Neural progenitor cell (in vitro differentiated cells): ENCODE results near the gene DEFB118. TPM values are rescaled to one million over a fixed set of nuclear protein-coding genes. Genes with fewer than 3 reads are reported as not detected.

Source experiments
- DNase-seq: peaks from one replicate; pipeline ENCODE4 v3.0.0-alpha.2; 2016; ENCODE audit warnings: low spot score
- H2AFZ ChIP-seq: fragments of 200-600 bp; sonication (generic); replicated peaks from 2 replicates; pipeline ENCODE4 v1.6.1; 2016; ENCODE audit warnings: antibody characterized with exemption
- H3F3A ChIP-seq: fragments of 200-600 bp; sonication (generic); 2 replicates; pipeline ENCODE4 v1.6.1; 2016; ENCODE audit warnings: antibody characterized with exemption, low read depth
- H3K27ac ChIP-seq: fragments of 200-600 bp; sonication (generic); 2 replicates; pipeline ENCODE4 v1.5.1; 2016; ENCODE audit warnings: mild to moderate bottlenecking
- H3K27me3 ChIP-seq: fragments of 200-600 bp; sonication (generic); 2 replicates; pipeline ENCODE4 v1.6.1; 2016; ENCODE audit warnings: mild to moderate bottlenecking, moderate library complexity
- H3K36me3 ChIP-seq: fragments of 200-600 bp; sonication (generic); 2 replicates; pipeline ENCODE4 v1.5.1; 2016
- H3K4me1 ChIP-seq: fragments of 200-600 bp; sonication (generic); 2 replicates; pipeline ENCODE4 v1.6.1; 2016; ENCODE audit warnings: mixed run types
- H3K4me2 ChIP-seq: fragments of 200-600 bp; sonication (generic); 2 replicates; pipeline ENCODE4 v1.6.1; 2016
- H3K4me3 ChIP-seq: fragments of 200-600 bp; sonication (generic); 2 replicates; pipeline ENCODE4 v1.5.1; 2016
- H3K79me2 ChIP-seq: fragments of 200-600 bp; sonication (generic); 2 replicates; pipeline ENCODE4 v1.6.1; 2016; ENCODE audit warnings: low read depth
- H3K9ac ChIP-seq: fragments of 200-600 bp; sonication (generic); 2 replicates; pipeline ENCODE4 v1.6.1; 2016
- H3K9me3 ChIP-seq: fragments of 200-600 bp; sonication (generic); 2 replicates; pipeline ENCODE4 v1.5.1; 2016; ENCODE audit warnings: low read depth
- H4K20me1 ChIP-seq: fragments of 200-600 bp; sonication (generic); 2 replicates; pipeline ENCODE4 v1.6.1; 2016; ENCODE audit warnings: low read depth
- H3K27ac Mint-ChIP-seq: 3 replicates; pipeline ENCODE4 v1.8.0; 2021; ENCODE audit warnings: mixed read lengths
- H3K27me3 Mint-ChIP-seq: 2 replicates; pipeline ENCODE4 v1.8.0; 2022; ENCODE audit warnings: low read depth, mild to moderate bottlenecking, inconsistent platforms, moderate library complexity, mixed read lengths; ENCODE audit not compliant: insufficient read depth
- H3K36me3 Mint-ChIP-seq: 3 replicates; pipeline ENCODE4 v1.8.0; 2021; ENCODE audit warnings: mixed read lengths
- H3K4me1 Mint-ChIP-seq: 3 replicates; pipeline ENCODE4 v1.8.0; 2021; ENCODE audit warnings: mixed read lengths
- H3K4me3 Mint-ChIP-seq: 3 replicates; pipeline ENCODE4 v1.8.0; 2021; ENCODE audit warnings: mild to moderate bottlenecking, moderate library complexity, mixed read lengths
- H3K9me3 Mint-ChIP-seq: 3 replicates; pipeline ENCODE4 v1.8.0; 2020; ENCODE audit warnings: mixed read lengths
- EZH2 ChIP-seq: fragments of 200-600 bp; sonication (generic); IDR thresholded peaks from 2 replicates; pipeline ENCODE4 v1.6.1; 2017; ENCODE audit warnings: antibody characterized with exemption, mild to moderate bottlenecking, moderate library complexity
- EZH2phosphoT487 ChIP-seq: fragments of 200-600 bp; sonication (generic); IDR thresholded peaks from 2 replicates; pipeline ENCODE4 v1.6.1; 2017; ENCODE audit warnings: antibody characterized with exemption
- small RNA-seq: library from RNA; depleted of rRNA; stranded (forward); fragments of <200 nt; gene quantifications from one replicate; pipeline ENCODE3, GENCODE V24; 2015
- total RNA-seq: library from RNA; depleted of rRNA; stranded (reverse); fragments of >200 nt; gene quantifications from 2 replicates; pipeline ENCODE4 v1.2.3, GENCODE V29; 2015; ENCODE audit warnings: low replicate concordance
- TF ChIP-seq, protein P1 (sequence below): fragments of 200-600 bp; sonication (generic); IDR thresholded peaks from 2 replicates; pipeline ENCODE4 v1.5.1; 2017; ENCODE audit warnings: antibody characterized with exemption, mild to moderate bottlenecking

The DEFB118 gene
- total RNA-seq, 1 donor from 2014 or later, result not detected

GRCh38 chr20:31418307-31418706 lies 49.9 kb downstream of the DEFB118 start:
- Mint-ChIP-seq H3K27me3 (no peaks in the 10 kb centered on the region), H3K36me3 (no peaks in the 10 kb centered on the region), H3K4me3 (no peak overlapping the region), H3K27ac (no peak overlapping the region), H3K9me3 (peaks cover 6% of the 10 kb centered on the region), H3K4me1 (no peaks in the 10 kb centered on the region)
- no peak for DNase-seq
- no peaks in the 10 kb centered on the region for H3K27me3 ChIP-seq
- no peaks in the 10 kb centered on the region for H3K79me2 ChIP-seq
- H3K4me3 ChIP-seq, result no peak overlapping the region
- H3K9me3 ChIP-seq, result peaks cover 3% of the 10 kb centered on the region
- TF ChIP-seq EZH2, result no peak
- TF ChIP-seq, protein P1, sequence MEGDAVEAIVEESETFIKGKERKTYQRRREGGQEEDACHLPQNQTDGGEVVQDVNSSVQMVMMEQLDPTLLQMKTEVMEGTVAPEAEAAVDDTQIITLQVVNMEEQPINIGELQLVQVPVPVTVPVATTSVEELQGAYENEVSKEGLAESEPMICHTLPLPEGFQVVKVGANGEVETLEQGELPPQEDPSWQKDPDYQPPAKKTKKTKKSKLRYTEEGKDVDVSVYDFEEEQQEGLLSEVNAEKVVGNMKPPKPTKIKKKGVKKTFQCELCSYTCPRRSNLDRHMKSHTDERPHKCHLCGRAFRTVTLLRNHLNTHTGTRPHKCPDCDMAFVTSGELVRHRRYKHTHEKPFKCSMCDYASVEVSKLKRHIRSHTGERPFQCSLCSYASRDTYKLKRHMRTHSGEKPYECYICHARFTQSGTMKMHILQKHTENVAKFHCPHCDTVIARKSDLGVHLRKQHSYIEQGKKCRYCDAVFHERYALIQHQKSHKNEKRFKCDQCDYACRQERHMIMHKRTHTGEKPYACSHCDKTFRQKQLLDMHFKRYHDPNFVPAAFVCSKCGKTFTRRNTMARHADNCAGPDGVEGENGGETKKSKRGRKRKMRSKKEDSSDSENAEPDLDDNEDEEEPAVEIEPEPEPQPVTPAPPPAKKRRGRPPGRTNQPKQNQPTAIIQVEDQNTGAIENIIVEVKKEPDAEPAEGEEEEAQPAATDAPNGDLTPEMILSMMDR, result no peak
- TF ChIP-seq EZH2phosphoT487, result no peak
- H3F3A ChIP-seq, result no peaks in the 10 kb centered on the region
- no peak overlapping the region for H3K9ac ChIP-seq
- H3K27ac ChIP-seq, result no peak overlapping the region
- H2AFZ ChIP-seq, result no peak overlapping the region
- H3K4me2 ChIP-seq, result no peak overlapping the region
- H3K36me3 ChIP-seq, result no peaks in the 10 kb centered on the region
- no peaks in the 10 kb centered on the region for H3K4me1 ChIP-seq
- no peaks in the 10 kb centered on the region for H4K20me1 ChIP-seq

Small RNA genes within 50 kb of the gene (small RNA-seq; reads per million reads assigned to genes)
- gene DEFB117 (not detected), gene RF00561 (not detected), gene RNA5SP480 (not detected)

Other genes with a start within 250 kb of the DEFB118 start
- not detected in 2 replicates for gene DEFB115, start 110.9 kb upstream of the DEFB118 start, total RNA-seq
- not detected in 2 replicates for gene DEFB116, start 60.0 kb upstream of the DEFB118 start, total RNA-seq
- not detected in 2 replicates for gene DEFB119, start 22.0 kb downstream of the DEFB118 start, total RNA-seq
- not detected in 2 replicates for gene DEFB121, start 37.6 kb downstream of the DEFB118 start, total RNA-seq
- gene DEFB123, start 72.0 kb downstream of the DEFB118 start, total RNA-seq, result not detected in 2 replicates
- not detected in 2 replicates for gene DEFB124, start 106.5 kb downstream of the DEFB118 start, total RNA-seq
- not detected in 2 replicates for gene REM1, start 106.7 kb downstream of the DEFB118 start, total RNA-seq
- 46.2 and 81.5 TPM in 2 replicates for gene HM13, start 145.8 kb downstream of the DEFB118 start, total RNA-seq
- 80.8 and 133 TPM in 2 replicates for gene ID1, start 236.7 kb downstream of the DEFB118 start, total RNA-seq